HG02588 (cell line): Measurements from ENCODE around the gene OCEL1.

Source experiments
- ATAC-seq: cut with Tn5 transposase; IDR thresholded peaks from one replicate; pipeline ENCODE4 v1.9.1; 2021; ENCODE audit warnings: mild to moderate bottlenecking, moderate library complexity; ENCODE audit not compliant: unreplicated experiment

The OCEL1 gene

GRCh38 chr19:17237747-17238706, 12.0 kb downstream of the OCEL1 start:
- no peak for ATAC-seq

GRCh38 chr19:17240062-17240752, 14.2 kb downstream of the OCEL1 start:
- no peak for ATAC-seq

GRCh38 chr19:17240826-17241399, 14.9 kb downstream of the OCEL1 start:
- ATAC-seq = no peak

- no peak for ATAC-seq
Measured at GRCh38 chr19:17242431-17243208, 16.6 kb downstream of the OCEL1 start.

GRCh38 chr19:17243211-17243829, 17.3 kb downstream of the OCEL1 start:
- ATAC-seq = no peak

- no peak for ATAC-seq
Measured at GRCh38 chr19:17243830-17244617, 18.0 kb downstream of the OCEL1 start.

GRCh38 chr19:17244618-17245534, 18.9 kb downstream of the OCEL1 start:
- ATAC-seq = peak; percentile 22

- ATAC-seq = no peak
Measured at GRCh38 chr19:17245535-17245984, 19.5 kb downstream of the OCEL1 start, which contains the start of gene NR2F6. NR2F6 (minus strand) TSS chr19:17245919; CDS start chr19:17245220, 699 bp downstream.

GRCh38 chr19:17246681-17247425, 20.8 kb downstream of the OCEL1 start:
- no peak for ATAC-seq

- no peak for ATAC-seq
Measured at GRCh38 chr19:17248011-17248776, 22.2 kb downstream of the OCEL1 start.

- no peak for ATAC-seq
Measured at GRCh38 chr19:17249887-17250548, 24.0 kb downstream of the OCEL1 start.

GRCh38 chr19:17254636-17255035, 28.6 kb downstream of the OCEL1 start:
- no peak for ATAC-seq

GRCh38 chr19:17255150-17255621, 29.2 kb downstream of the OCEL1 start:
- no peak for ATAC-seq

- no peak for ATAC-seq
Measured at GRCh38 chr19:17256130-17256529, 30.1 kb downstream of the OCEL1 start.

GRCh38 chr19:17259118-17259780, 33.2 kb downstream of the OCEL1 start:
- no peak for ATAC-seq

- ATAC-seq = no peak
Measured at GRCh38 chr19:17259934-17260333, 33.9 kb downstream of the OCEL1 start.
